Mammary epithelial cell (primary cell): ENCODE results near the gene FASTKD2.

Experiments used
- CTCF ChIP-seq, 2 donors: IDR thresholded peaks in 1 of 2; conservative IDR thresholded peaks in 1 of 2; 2 replicates each; pipeline ENCODE4 v1.5.1; 2011 to 2012; ENCODE audit warnings: inconsistent platforms in 2 of 2, low read length in 2 of 2, mild to moderate bottlenecking in 2 of 2, control low read depth in 1 of 2, low read depth in 1 of 2; ENCODE audit not compliant: insufficient read depth in 1 of 2; ENCODE audit errors: extremely low read depth in 1 of 2
- EZH2 ChIP-seq: IDR thresholded peaks from 2 replicates; pipeline ENCODE4 v1.6.1; 2012; ENCODE audit warnings: low read length, inconsistent platforms, borderline replicate concordance

GRCh38 chr2:206780671-206781070, 15.3 kb downstream of the FASTKD2 start:
- TF ChIP-seq CTCF (conservative IDR thresholded peaks at IDR 0.05 in 1 of 2, IDR thresholded peaks at IDR 0.05 in 1 of 2; ENCODE audit: extremely low read depth in 1 of 2, insufficient read depth in 1 of 2, low read depth in 1 of 2, low read length in 2 of 2): no peak
- TF ChIP-seq EZH2: no peak
